ENCODE results near the gene MAP9. TPM values are rescaled to one million over a fixed set of nuclear protein-coding genes. Genes with fewer than 3 reads are reported as not detected.
A peak's percentile ranks its signal among the peaks of the same experiment; 100 is the strongest.
"Not testable (repeated sequence)": the region's sequence is repeated elsewhere in the genome, so short reads cannot be mapped to it uniquely, and the experiment has no call there.

Gene MAP9
- polyA plus RNA-seq (ENCODE audit: low read depth in 6 of 6): 10 to 100 TPM in 2 of 6 donors, 1 to 10 TPM in 4; 4.3 to 13.7 (median 7.8) TPM

DNA sequence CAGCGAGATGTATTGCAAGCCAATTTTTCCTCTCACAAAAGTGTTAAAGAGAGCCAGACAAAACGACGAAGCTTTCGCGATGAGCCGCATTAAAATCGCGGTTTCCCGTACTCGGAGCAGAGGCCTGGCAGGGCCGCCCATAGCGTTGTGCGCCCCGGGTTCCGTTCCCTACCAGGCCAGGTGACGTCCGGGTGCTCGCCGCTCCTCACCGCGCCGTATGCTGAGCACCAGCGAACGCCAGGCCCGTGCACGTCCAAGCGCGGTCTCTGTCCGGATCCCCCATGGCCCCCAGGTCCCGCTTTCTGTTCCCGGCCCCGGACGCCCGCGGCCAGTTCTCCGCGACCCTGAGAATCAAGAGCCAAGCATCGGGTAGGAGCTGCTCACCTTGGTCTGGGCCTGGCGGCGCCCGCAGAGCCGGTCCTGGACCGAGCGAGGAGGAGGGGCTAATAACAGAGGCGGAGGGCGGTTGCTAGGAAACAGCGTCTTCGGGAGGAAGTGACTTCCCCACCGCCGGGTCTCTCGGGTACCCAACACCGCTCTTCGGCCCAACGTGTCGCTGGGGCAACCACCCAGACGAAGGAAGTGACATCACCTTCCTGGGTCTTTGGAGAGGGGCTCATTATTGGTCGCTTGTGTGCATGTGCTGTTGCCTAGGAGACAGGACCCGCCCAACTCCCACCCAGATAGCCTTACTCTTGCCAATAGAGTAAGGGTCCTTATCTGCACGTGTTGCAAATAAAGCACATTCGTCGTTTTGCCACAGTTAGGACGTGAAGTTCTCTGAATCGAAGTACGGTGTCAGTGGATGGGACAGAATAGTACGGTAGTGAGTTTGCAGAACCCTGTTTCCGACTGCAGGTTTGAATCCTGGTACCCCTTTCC lies at the start of gene MAP9:
MAP9 (minus strand) TSS at position 579 of the 882 bp plus-strand sequence. CDS start 1,115 bp downstream, outside the sequence.
- Mint-ChIP-seq H3K4me3 (peak within 1 kb of the TSS; percentile 82 to 96 (median 94)), H3K36me3 (no peaks in the 10 kb centered on the region), H3K9me3 (no peaks in the 10 kb centered on the region), H3K27me3 (peaks cover 0 to 6% (median 2%) of the 10 kb centered on the region in 3 donors), H3K4me1 (peaks cover 4 to 12% (median 9%) of the 10 kb centered on the region in 3 donors), H3K27ac (peak within 1 kb of the TSS; percentile 92 to 99 (median 97))
- peak; percentile 96 for DNase-seq
- ATAC-seq (ENCODE audit: low read depth in 2 of 2): peak; percentile 90 to 91

DNA sequence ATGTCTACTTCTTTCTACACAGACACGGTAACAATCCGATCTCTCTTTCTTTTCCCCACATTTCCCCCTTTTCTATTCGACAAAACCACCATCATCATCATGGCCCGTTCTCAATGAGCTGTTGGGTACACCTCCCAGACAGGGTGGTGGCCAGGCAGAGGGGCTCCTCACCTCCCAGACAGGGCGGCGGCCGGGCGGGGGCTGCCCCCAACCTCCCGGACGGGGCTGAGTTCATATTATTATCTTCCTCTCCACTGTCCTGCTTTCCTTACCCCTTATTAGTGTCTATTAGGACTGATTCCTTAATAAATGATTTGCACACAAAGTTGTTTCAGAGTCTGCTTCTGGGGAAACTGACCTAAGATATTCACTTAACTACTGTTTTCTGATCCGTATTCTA lies 48.0 kb upstream of the MAP9 start:
- not testable (repeated sequence) for H3K4me3 Mint-ChIP-seq; H3K27ac Mint-ChIP-seq; H3K4me1 Mint-ChIP-seq; ATAC-seq (ENCODE audit: low read depth in 2 of 2); H3K36me3 Mint-ChIP-seq; DNase-seq
- H3K27me3 Mint-ChIP-seq: peaks cover 8 to 31% (median 12%) of the 10 kb centered on the region in 3 donors
- H3K9me3 Mint-ChIP-seq: peaks cover 3 to 27% (median 16%) of the 10 kb centered on the region in 7 donors

DNA sequence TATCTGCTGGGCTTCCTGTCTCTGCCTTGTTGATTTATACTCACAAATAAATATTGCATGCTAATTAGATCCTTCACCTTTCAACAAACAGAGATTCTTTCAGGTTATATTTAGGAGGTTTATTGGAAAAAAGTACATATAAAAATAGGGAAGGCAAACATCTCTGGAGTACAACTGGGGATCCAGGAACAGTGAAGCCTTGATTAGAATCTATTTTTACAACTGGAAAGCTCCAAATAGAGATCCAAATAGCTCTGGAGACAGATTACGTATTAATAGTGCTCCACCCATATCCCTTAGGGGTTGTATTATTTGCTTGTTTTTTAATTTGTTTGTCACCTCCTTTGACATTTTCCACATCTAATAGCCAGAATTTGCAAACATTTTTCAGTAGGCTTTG lies 46.9 kb upstream of the MAP9 start:
- H3K9me3 Mint-ChIP-seq: peaks cover 3 to 27% (median 13%) of the 10 kb centered on the region in 7 donors
- no peak overlapping the region for H3K27ac Mint-ChIP-seq
- no peak for DNase-seq
- peaks cover 0 to 6% of the 10 kb centered on the region in 2 donors for H3K36me3 Mint-ChIP-seq
- ATAC-seq (ENCODE audit: low read depth in 2 of 2): no peak
- H3K4me3 Mint-ChIP-seq: no peak overlapping the region
- H3K4me1 Mint-ChIP-seq: no peaks in the 10 kb centered on the region
- peaks cover 8 to 31% (median 12%) of the 10 kb centered on the region in 3 donors for H3K27me3 Mint-ChIP-seq

DNA sequence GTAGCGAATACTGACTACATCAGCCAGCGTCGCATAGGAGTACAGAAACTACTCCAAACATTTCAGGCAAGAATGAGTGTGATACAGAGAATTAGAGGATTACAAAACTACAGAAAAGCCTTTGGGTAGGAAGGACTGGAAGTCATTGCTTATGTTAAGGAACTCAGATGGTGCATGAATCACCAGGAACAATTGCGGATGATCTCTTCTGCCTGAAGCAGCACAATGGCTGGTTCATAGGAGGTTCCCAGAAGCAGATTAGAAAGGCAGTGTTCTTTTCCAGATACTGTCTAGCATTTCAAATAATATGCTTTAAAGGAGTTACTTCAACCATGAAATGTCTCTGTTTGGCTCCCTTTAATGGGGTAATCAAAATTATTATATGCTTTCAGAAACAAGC lies 42.5 kb upstream of the MAP9 start:
- Mint-ChIP-seq H3K9me3 (peaks cover 0 to 4% (median 0%) of the 10 kb centered on the region in 7 donors), H3K4me1 (no peaks in the 10 kb centered on the region), H3K27ac (no peak overlapping the region), H3K27me3 (peaks cover 11 to 35% (median 12%) of the 10 kb centered on the region in 3 donors), H3K36me3 (peaks cover 0 to 6% of the 10 kb centered on the region in 2 donors), H3K4me3 (no peak overlapping the region)
- ATAC-seq (ENCODE audit: low read depth in 2 of 2) (no peak), DNase-seq (no peak)

DNA sequence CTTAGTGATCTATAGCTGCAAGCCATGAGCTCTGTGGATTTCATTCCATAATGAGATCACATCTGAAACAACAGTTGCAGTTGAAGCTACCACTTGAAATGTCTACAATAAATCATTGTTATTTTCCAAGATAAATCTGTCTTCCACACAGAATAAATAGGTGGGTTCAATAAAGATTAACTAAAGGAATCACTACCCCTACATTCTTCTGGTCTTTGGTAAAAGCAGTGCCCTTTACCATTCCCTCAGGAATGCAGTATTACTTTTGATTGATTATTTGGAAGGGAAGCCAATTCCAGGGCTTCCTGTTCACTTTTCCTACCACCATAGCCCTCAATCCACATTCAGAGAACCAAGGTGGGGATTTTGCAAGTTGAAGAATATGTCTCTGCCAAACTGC lies 38.9 kb upstream of the MAP9 start:
- Mint-ChIP-seq H3K9me3 (no peaks in the 10 kb centered on the region), H3K27ac (no peak overlapping the region)

DNA sequence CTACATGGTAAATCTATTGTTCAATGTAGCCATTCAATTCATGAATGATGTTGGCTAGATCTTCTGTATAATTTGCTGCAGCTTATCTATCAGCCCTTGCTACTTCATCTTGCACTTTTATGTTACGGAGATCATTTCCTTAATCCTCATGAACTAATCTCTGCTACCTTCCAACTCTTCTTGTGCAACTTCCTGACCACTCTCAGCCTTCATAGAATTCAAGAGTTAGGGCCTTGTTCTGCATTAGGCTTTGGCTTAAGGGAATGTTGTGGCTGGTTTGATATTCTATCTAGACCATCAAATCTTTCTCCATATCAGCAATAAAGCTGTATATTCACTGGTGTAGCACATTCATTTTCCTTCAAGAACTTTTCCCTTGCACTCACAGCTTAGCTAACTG lies 36.7 kb upstream of the MAP9 start:
- Mint-ChIP-seq H3K4me1 (no peaks in the 10 kb centered on the region), H3K27ac (no peak overlapping the region), H3K4me3 (no peak overlapping the region), H3K36me3 (no peaks in the 10 kb centered on the region), H3K9me3 (no peaks in the 10 kb centered on the region), H3K27me3 (peaks cover 6 to 16% (median 10%) of the 10 kb centered on the region in 3 donors)
- ATAC-seq (ENCODE audit: low read depth in 2 of 2) (no peak), DNase-seq (no peak)

More for the DNA sequence above, 38.9 kb upstream of the MAP9 start:
- ATAC-seq (ENCODE audit: low read depth in 2 of 2) (no peak), DNase-seq (no peak)
- Mint-ChIP-seq H3K4me1 (no peaks in the 10 kb centered on the region), H3K27me3 (peaks cover 9 to 14% (median 14%) of the 10 kb centered on the region in 3 donors), H3K36me3 (no peaks in the 10 kb centered on the region), H3K4me3 (no peak overlapping the region)

DNA sequence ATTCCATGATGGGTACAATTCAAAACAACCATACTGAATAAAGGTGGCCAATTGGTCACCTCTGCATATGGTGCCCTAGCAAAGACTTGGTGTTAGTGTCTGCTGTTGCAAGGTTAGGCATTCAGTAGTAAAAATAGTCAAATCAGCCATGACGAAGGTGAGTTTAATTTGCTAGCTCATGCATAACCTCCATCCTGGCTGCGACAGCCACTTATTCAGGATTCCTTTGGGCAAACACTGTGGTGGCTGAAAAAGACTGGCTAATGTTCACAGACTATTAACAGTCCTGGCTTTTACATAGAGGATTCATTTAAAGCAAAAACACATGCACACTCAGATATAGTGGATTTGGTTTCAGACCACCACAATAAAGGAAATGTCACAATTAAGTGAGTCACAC lies 34.8 kb upstream of the MAP9 start:
- no peak overlapping the region for H3K4me3 Mint-ChIP-seq
- H3K4me1 Mint-ChIP-seq: no peaks in the 10 kb centered on the region
- DNase-seq: no peak
- no peaks in the 10 kb centered on the region for H3K9me3 Mint-ChIP-seq
- peaks cover 5 to 16% (median 8%) of the 10 kb centered on the region in 3 donors for H3K27me3 Mint-ChIP-seq
- ATAC-seq (ENCODE audit: low read depth in 2 of 2): no peak
- no peak overlapping the region for H3K27ac Mint-ChIP-seq
- no peaks in the 10 kb centered on the region for H3K36me3 Mint-ChIP-seq

DNA sequence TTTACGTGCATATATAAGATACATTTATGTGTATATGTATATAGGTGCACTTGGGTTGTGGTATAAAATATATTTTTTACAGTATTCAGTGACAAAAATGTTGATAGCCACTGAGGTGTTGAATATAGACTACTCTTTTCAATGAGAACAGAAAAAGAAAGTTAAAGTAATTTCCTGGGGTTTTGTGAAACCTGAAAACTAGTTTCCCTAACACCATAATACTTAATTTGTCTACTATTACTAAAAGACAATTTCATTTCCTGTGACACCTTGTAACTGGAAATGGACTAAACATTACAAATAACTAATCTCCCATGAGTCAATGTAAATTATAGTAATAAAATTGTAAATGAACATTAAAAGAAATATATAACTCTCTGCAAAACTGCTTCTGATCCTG lies 32.0 kb upstream of the MAP9 start:
- Mint-ChIP-seq H3K4me3 (no peak overlapping the region), H3K4me1 (no peaks in the 10 kb centered on the region)

DNA sequence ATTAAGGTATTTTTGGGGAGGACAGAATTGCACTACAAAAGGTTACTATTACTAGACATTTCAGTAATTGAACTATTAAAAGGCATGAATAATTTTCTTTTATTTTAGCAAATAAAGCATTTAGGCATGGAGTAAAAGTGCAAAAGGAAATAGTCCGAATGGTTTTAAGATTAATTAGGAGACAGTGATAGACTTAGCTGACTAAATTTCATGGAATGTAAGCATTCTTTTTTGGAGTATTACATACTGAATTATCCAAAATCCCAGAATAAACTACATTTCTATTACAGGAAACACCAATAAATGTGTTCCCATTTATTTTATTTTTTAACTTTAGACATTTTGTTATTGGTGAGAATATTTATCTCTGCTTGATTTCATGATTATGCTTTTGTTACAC lies 30.7 kb upstream of the MAP9 start:
- Mint-ChIP-seq H3K27me3 (peaks cover 5 to 14% (median 8%) of the 10 kb centered on the region in 3 donors), H3K4me3 (no peak overlapping the region), H3K4me1 (no peaks in the 10 kb centered on the region), H3K9me3 (no peaks in the 10 kb centered on the region), H3K36me3 (no peaks in the 10 kb centered on the region), H3K27ac (no peak overlapping the region)
- DNase-seq (no peak), ATAC-seq (ENCODE audit: low read depth in 2 of 2) (no peak)

More for the DNA sequence above, 32.0 kb upstream of the MAP9 start:
- no peak for DNase-seq
- no peak overlapping the region for H3K27ac Mint-ChIP-seq
- no peaks in the 10 kb centered on the region for H3K9me3 Mint-ChIP-seq
- ATAC-seq (ENCODE audit: low read depth in 2 of 2): no peak
- peaks cover 5 to 16% (median 8%) of the 10 kb centered on the region in 3 donors for H3K27me3 Mint-ChIP-seq
- H3K36me3 Mint-ChIP-seq: no peaks in the 10 kb centered on the region

DNA sequence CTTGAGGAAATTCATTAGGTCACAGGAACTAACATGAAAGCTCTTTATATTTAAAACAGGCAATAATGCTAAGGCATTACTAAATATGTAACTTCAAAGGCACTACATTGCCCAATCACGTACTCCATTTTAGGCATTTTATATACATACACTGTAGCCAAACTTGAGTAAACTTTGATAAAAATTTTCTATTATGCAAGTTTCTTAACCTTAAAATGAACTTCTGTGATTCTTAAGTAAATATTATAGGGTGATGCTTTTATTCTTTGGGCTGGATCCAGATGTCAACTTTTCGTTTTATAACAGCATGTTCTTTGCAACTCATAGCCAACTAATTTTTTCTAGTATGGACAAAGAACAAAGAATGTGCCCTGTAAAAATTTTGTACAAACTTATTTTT lies 28.3 kb upstream of the MAP9 start:
- Mint-ChIP-seq H3K27ac (no peak overlapping the region), H3K36me3 (no peaks in the 10 kb centered on the region), H3K4me3 (no peak overlapping the region), H3K4me1 (no peaks in the 10 kb centered on the region), H3K27me3 (peaks cover 0 to 18% (median 4%) of the 10 kb centered on the region in 3 donors), H3K9me3 (no peaks in the 10 kb centered on the region)
- ATAC-seq (ENCODE audit: low read depth in 2 of 2) (no peak), DNase-seq (no peak)

DNA sequence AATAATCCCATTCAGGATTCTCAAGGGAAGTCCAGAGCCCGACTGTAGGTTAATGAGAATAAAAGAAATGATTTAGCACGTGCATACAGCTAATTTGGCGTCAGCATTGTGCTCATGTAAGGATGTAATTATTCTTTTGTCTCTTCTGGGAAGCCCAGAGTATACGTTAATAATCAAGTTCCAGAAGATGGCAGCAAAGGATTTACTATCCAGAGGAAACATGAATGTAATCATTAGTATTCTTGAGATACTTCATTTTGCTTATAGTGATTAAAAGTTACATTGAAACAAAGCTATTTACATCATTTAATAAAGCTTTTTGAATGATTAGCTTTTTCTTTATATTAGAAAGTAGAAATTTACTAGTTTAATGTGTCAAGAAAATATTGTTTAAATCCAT lies 27.1 kb upstream of the MAP9 start:
- no peak for ATAC-seq (ENCODE audit: low read depth in 2 of 2)
- Mint-ChIP-seq H3K9me3 (no peaks in the 10 kb centered on the region), H3K4me1 (no peaks in the 10 kb centered on the region), H3K4me3 (no peak overlapping the region), H3K27me3 (peaks cover 8 to 28% (median 12%) of the 10 kb centered on the region in 3 donors), H3K27ac (no peak overlapping the region), H3K36me3 (no peaks in the 10 kb centered on the region)
- no peak for DNase-seq

DNA sequence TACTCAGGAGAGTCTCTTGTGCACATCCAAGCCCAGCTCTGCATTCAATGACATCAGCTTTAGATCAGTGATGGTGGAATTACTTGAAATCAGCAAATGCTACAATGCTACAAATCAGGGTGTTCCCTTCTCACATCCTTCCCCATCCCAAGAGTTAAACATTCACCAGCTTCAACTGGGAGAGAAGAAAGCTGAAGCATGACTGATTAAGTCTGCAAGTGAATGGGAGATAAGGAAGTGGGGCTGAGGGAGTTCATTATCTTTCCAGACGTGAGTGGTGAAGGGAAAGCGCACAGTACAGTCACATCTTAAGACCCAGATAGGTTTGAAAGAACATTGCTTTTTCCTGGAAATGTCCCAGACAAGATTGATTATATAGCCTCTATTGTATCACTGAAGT lies 26.2 kb upstream of the MAP9 start:
- Mint-ChIP-seq H3K27me3 (peaks cover 12 to 38% (median 13%) of the 10 kb centered on the region in 3 donors), H3K4me1 (no peaks in the 10 kb centered on the region), H3K27ac (no peak overlapping the region), H3K4me3 (no peak overlapping the region), H3K9me3 (no peaks in the 10 kb centered on the region), H3K36me3 (no peaks in the 10 kb centered on the region)
- DNase-seq (no peak), ATAC-seq (ENCODE audit: low read depth in 2 of 2) (no peak)

DNA sequence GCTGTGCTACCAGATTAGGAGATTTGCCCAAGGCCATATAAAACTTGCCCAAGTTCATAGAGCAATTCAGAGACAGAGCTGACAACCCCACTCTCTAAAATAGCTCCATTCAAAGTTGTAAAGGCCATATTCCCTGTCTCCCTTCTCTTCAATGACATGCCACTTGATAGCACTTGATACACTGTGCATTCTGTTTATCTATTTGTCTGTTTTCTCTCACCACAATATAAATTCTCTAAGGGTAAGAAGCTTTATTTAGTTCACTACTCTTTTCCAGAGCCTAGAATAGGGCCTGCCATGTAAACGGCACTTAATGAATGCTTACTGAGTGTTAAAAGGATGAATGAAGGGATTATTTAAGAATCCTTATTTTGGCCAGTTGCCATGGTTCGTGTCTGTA lies 24.1 kb upstream of the MAP9 start:
- Mint-ChIP-seq H3K4me3 (no peak overlapping the region), H3K4me1 (no peaks in the 10 kb centered on the region), H3K9me3 (peaks cover 0 to 5% (median 0%) of the 10 kb centered on the region in 7 donors), H3K27me3 (peaks cover 21 to 50% (median 22%) of the 10 kb centered on the region in 3 donors), H3K27ac (no peak overlapping the region), H3K36me3 (peaks cover 0 to 8% of the 10 kb centered on the region in 2 donors)
- ATAC-seq (ENCODE audit: low read depth in 2 of 2) (no peak), DNase-seq (no peak)
